GM19324 (cell line): Measurements from ENCODE around the gene RSF1.
"Not testable (repeated sequence)": the region's sequence is repeated elsewhere in the genome, so short reads cannot be mapped to it uniquely, and the experiment has no call there.

Experiments
- ATAC-seq: cut with Tn5 transposase; IDR thresholded peaks from one replicate; pipeline ENCODE4 v1.9.1; 2021; ENCODE audit warnings: mild to moderate bottlenecking, moderate library complexity; ENCODE audit not compliant: unreplicated experiment, low FRiP score

Gene RSF1, protein sequence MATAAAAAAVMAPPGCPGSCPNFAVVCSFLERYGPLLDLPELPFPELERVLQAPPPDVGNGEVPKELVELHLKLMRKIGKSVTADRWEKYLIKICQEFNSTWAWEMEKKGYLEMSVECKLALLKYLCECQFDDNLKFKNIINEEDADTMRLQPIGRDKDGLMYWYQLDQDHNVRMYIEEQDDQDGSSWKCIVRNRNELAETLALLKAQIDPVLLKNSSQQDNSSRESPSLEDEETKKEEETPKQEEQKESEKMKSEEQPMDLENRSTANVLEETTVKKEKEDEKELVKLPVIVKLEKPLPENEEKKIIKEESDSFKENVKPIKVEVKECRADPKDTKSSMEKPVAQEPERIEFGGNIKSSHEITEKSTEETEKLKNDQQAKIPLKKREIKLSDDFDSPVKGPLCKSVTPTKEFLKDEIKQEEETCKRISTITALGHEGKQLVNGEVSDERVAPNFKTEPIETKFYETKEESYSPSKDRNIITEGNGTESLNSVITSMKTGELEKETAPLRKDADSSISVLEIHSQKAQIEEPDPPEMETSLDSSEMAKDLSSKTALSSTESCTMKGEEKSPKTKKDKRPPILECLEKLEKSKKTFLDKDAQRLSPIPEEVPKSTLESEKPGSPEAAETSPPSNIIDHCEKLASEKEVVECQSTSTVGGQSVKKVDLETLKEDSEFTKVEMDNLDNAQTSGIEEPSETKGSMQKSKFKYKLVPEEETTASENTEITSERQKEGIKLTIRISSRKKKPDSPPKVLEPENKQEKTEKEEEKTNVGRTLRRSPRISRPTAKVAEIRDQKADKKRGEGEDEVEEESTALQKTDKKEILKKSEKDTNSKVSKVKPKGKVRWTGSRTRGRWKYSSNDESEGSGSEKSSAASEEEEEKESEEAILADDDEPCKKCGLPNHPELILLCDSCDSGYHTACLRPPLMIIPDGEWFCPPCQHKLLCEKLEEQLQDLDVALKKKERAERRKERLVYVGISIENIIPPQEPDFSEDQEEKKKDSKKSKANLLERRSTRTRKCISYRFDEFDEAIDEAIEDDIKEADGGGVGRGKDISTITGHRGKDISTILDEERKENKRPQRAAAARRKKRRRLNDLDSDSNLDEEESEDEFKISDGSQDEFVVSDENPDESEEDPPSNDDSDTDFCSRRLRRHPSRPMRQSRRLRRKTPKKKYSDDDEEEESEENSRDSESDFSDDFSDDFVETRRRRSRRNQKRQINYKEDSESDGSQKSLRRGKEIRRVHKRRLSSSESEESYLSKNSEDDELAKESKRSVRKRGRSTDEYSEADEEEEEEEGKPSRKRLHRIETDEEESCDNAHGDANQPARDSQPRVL (N-terminal part only)

GRCh38 chr11:77820565-77821348 lies at the start of gene RSF1, which contains the start of gene AAMDC:
Gene RSF1 (minus strand): TSS chr11:77820722. CDS start chr11:77820714, 8 bp downstream.
Gene AAMDC (plus strand): TSS chr11:77821144. CDS start chr11:77842497, 21,353 bp downstream.
- peak; percentile 87 for ATAC-seq

GRCh38 chr11:77868744-77869143 lies 48.2 kb upstream of the RSF1 start:
- no peak for ATAC-seq

DNA sequence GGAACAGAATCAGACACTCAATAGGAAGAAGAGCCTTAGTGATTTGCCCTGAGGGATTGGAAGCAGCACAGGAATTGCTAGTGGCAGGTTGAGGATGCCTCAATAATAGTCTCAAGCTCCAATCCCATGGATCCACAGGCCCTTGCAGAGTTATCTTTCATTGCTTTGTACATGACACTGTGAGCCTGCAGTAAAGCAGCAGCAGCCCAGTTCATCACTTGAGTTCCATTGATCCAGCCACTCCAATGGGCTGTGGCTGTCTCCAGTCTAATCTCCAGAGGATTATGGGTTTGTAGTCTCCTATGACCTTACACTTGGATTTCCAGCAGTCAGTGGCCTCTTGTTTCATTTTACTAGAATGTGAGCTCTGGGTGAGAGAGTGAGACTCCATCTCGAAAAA lies 45.8 kb upstream of the RSF1 start:
- no peak for ATAC-seq

GRCh38 chr11:77865805-77866204 lies 45.3 kb upstream of the RSF1 start:
- no peak for ATAC-seq

DNA sequence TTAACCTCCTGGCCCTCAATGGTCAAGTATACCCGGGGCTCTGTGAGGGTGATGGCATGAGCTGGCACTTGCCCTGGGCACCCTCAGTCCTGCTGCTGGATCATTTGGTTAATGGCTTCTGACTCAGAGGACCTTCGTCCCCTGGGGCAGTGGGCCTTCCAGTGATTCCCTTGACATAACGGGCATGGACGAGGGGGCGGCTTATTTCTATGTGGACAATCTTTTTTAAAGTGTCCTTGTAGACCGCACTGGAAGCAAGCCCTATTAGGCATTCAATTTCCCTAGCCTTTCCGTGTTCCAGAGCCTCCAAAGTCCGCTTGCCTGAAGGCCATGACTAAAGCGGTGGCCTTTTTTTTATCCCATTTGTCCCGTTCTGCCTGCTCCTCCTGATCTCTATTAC lies 40.9 kb upstream of the RSF1 start:
- ATAC-seq = not testable (repeated sequence)

DNA sequence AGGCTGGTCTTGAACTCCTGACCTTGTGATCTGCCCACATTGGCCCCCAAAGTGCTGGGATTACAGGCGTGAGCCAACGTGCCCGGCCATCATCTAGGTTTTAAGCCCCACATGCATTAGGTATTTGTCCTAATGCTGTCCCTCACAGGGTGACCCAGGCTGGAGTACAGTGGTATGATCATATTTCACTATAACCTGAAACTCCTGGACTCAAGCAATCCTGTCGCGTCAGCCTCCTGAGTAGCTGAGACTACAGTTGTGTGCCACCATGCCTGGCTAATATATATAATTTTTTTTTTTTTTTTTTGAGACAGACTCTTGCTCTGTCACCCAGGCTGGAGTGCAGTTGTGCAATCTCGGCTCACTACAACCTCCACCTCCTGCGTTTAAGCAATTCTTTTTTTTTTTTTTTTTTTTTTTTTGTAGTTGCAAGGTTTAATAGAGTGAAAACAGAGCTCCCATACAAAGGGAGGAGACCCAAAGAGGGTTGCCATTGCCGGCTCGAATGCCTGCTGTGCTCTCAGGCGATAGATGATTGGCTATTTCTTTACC lies 37.5 kb upstream of the RSF1 start:
- not testable (repeated sequence) for ATAC-seq

- no peak for ATAC-seq
Measured at GRCh38 chr11:77854838-77855237, 34.3 kb upstream of the RSF1 start.

- no peak for ATAC-seq
Measured at GRCh38 chr11:77851503-77851902, 31.0 kb upstream of the RSF1 start.

- ATAC-seq = not testable (repeated sequence)
Measured at GRCh38 chr11:77843700-77844099, 23.2 kb upstream of the RSF1 start.

GRCh38 chr11:77842441-77843121 lies 22.1 kb upstream of the RSF1 start:
- ATAC-seq = no peak

DNA sequence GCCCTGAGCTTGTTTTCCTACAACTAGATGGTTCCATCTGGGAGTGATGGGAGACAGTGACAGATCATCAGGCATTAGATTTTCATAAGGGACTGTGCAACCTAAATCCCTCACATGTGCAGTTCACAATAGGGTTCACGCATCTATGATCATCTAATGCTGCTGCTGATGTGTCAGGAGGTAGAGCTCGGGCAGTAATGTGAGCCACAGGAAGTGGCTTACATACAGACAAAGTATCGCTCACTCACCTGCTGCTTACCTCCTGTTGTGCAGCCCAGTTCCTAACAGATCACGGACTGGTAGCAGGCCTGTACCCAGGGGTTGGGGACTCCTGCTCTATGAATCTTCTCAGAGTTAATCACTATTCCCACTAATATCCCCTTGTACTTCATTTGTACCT lies 12.8 kb upstream of the RSF1 start:
- ATAC-seq = no peak

GRCh38 chr11:77828926-77829325 lies 8.4 kb upstream of the RSF1 start:
- ATAC-seq = no peak

DNA sequence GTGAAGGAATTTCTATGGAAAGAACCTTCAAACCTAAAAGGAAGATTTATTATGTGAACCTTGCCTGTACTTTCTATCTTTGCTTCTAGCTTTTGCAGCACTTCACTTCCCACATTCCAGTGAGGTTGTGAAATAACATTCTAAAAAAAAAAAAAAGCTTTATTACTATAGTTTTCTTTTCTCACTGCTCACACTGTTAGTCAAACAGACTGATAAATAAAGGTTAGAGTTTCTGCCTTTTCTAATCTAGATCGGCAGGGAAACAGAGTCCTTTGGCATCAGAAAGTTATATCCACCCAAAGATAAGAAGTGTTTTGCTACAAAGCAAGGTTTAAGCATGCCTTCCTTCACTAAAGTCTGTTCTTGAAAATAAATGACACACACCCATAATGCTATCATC lies 3.3 kb upstream of the RSF1 start:
- no peak for ATAC-seq

- ATAC-seq = not testable (repeated sequence)
Measured at GRCh38 chr11:77822126-77822525, 1.6 kb upstream of the RSF1 start.

DNA sequence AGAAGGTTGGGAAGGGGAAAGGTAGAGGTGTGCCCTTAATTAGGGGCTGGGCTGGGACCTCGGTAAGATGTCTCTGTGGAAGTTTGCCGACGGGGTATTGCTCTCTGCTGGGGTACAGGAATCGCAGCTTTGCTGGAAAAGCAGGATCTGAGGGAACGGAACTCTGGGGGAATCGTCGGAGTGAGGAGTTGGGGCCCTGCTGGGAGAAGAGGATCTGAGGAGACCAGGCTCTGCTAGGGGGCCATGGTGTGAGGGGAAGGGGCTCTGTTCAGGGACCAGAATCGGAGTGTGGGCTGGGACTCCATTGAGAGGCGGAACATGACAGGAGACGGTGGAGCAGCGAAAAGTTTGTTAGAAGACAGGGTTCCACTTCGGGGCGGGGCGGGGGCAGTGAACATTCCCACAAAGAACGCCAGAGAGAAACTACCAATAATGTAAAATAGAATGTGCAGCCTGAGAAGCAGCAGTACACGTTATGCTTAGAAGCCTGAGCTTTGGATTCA lies 878 bp upstream of the RSF1 start:
- ATAC-seq = no peak

- ATAC-seq = peak; percentile 32
Measured at GRCh38 chr11:77819921-77820564, 479 bp downstream of the RSF1 start.

- peak; percentile 39 for ATAC-seq
Measured at GRCh38 chr11:77819411-77819920, 1.1 kb downstream of the RSF1 start.

- no peak for ATAC-seq
Measured at GRCh38 chr11:77815459-77815858, 5.1 kb downstream of the RSF1 start.
